MV-4-11 (cell line): ENCODE measurements around the gene MND1.

Source experiments
- DNase-seq: peaks from one replicate; lab custom pipeline; 2025; lab: John Stamatoyannopoulos, UW

MND1 gene

GRCh38 chr4:153346563-153346962, 2.1 kb downstream of the MND1 start:
- no peak for DNase-seq

DNA sequence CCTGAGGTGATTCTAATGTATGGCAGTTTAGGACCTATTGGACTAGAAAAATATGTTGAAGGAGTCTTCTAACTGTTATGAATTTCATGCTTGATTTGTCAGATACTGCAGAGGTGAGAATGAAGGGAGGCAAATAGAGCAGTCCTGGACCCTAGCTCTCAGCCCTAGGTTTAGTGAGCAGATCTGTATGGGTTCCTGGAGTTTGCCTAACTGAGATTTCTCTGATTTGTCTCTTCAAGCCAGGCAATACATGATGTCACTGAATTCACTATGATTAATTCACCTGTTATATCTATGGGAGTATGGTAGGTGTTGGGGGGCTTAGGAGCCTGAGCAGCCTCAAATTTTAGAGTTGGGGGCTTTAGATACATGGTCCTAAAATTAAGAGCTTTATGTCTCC, 2.6 kb downstream of the MND1 start:
- no peak for DNase-seq

- DNase-seq, result no peak
Measured at GRCh38 chr4:153348006-153348405, 3.5 kb downstream of the MND1 start.

DNA sequence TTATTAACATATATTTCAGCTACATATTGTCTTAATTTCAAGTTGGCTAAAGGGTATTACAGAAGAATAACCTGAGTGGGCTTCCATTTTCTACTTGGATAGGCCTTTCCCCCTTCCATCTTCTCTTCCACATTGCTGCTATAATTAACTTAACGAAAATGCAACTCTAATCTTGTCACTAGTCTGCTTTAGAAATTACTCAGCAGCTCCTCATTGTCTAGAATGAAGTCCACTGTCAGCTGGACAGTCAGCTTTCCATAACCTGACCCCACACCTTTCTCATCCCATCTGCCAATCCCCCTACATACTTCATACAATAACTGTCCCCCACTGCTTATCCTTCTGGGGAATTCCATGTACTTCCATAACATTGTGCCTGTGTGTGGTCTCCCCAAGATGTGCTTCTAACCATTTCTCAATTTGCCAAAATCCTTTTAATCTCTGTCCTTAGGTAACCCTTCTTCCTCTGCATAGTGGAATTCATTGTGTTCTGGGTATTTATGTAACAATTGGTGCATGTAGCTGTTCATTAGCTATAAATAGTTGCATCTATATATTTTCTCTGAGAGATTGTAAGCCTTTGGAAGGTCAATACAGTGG, 4.8 kb downstream of the MND1 start:
- no peak for DNase-seq

- DNase-seq, result no peak
Measured at GRCh38 chr4:153362184-153362583, 17.7 kb downstream of the MND1 start.

GRCh38 chr4:153364061-153364460, 19.6 kb downstream of the MND1 start:
- no peak for DNase-seq

- DNase-seq, result peak; percentile 23
Measured at GRCh38 chr4:153365003-153365402, 20.5 kb downstream of the MND1 start.

DNA sequence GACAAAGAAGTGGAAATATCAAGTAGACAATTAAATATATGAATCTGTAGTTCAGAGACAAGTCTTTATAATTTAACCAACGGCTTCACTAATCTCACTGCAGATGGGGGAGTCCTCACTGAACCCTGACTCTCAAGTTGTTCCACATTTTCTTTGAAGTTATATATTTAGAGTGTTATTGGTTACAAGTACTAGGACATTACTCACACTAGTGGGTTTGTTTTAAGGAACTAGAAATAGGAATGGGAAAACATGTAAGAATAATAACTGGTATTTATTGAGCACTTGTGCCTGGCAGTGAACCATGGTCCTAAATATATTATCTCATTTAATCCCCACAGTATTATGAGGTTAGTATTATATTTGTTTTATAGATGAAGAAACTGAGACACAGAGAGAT, 22.0 kb downstream of the MND1 start:
- peak; percentile 32 for DNase-seq

- DNase-seq, result no peak
Measured at GRCh38 chr4:153367092-153367491, 22.6 kb downstream of the MND1 start.

DNA sequence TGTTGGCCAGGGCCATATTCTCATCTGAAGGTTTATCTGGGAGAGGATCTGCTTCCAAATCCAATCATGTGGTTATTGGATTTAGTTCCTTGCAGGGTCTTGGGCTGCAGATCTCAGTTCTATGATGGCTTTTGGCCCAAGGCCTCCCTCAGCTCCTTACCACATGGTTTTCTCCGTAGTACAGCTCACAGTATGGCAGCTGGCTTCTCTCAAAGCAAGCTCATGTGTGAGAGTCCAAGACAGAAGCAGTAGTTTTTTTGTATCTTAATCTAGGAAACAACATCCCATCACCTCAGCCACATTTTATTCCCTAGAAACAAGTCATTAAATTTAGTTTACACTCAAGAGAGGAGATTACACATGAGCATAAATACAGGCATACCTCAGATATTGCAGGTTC, 24.5 kb downstream of the MND1 start:
- DNase-seq, result no peak

DNA sequence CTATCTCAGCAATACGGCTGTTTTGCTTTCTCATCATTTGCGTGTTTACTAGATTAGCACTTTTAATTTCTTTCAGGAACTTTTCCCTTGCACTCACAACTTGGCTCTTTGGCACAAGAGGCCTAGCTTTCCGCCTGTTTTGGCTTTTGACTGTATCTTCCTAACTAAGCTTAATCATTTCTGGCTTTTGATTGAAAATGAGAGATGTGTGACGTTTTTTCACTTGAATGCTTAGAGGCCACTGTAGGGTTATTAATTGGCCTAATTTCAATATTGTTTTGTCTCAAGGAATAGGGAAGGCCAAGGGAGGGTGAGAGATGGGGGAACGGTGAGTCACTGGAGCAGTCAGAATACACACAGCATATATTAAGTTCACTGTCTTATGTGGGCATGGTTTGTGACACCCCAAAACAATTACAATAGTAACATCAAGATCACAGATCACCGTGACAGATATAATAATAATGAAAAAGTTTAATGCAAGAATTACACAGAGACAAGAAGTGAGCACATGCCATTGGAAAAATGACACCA, 27.3 kb downstream of the MND1 start:
- DNase-seq, result no peak

GRCh38 chr4:153372967-153373562, 28.6 kb downstream of the MND1 start:
- DNase-seq, result no peak

- no peak for DNase-seq
Measured at GRCh38 chr4:153374442-153374841, 30.0 kb downstream of the MND1 start.

GRCh38 chr4:153375303-153375702, 30.8 kb downstream of the MND1 start:
- DNase-seq, result no peak

DNA sequence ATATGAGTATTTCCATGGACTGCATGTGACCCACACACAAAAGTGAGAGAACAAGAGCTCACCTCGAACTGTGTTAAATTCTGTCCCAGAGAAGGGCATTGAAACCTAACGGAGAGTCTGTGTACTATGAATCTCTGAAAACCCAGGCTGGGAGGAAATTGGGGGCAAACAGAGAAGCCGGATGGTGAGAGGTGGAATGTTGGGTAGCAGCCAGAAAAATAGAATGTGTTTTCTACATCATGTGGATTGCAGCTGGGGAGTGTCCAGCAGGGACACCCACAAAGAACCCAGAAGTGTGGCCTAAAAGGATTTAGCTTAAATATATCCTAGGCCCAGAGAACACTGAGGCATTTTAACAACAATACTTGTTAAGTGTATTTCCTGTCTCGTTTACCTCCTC, 38.6 kb downstream of the MND1 start:
- no peak for DNase-seq

GRCh38 chr4:153384160-153384559, 39.7 kb downstream of the MND1 start:
- no peak for DNase-seq

- no peak for DNase-seq
Measured at GRCh38 chr4:153385784-153386183, 41.3 kb downstream of the MND1 start.

- no peak for DNase-seq
Measured at GRCh38 chr4:153387981-153388380, 43.5 kb downstream of the MND1 start.

- DNase-seq, result no peak
Measured at GRCh38 chr4:153393397-153393796, 48.9 kb downstream of the MND1 start.

DNA sequence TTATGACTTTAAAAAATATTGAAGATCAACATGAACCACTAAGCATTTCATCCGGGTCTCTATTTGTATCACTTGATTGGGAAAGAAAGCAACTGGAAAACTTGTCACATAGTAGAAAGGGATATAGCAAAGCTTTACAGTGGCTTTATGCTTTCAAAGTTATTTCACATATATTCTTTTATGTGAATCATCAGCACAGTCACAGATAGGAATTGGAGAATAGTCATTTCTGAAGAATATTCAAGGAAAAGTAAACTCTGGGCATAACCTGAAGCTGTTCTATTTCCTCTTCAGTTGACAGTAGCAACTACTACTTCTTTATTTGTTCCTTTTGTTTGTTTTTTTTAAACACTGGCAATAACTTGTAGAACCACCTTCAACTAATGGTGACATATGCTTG, 50.5 kb downstream of the MND1 start:
- no peak for DNase-seq

DNA sequence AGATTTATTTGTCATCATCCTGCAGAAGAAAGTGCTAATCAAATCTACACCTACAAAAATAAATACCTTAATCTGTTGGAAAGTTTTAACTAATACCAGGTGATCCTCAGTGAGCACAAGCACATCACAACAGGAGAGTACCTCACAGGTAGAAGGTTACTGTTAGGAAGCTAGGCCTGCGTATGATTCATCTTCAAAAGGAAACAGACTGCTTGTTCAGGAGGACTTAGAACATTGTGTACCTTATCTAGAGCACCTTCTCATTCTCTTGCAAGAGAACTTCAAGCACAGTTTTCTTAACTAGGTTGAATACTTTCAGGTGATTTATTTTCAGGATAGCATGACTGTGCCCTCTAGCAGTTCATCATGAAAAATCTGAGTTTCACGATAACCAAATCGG, 54.2 kb downstream of the MND1 start:
- DNase-seq, result no peak

DNA sequence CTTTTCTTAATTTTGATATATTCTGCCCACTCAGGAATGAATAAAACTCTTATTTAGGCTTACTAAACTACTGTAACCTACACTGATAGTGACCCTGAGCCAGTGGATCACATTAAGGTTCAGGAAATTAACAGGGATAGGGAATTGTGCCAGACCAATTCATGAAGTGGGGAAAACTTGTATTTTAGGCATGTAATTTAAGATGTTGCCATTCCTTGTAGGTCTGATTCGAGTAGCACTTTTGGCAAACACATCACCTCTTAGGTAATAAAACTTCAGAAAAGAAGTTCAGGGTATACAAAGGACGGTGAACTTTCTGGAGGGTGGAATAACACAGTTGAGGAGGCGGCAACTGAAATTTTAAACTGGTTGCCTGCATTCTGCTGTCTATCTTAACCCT, 54.9 kb downstream of the MND1 start:
- DNase-seq, result no peak

- no peak for DNase-seq
Measured at GRCh38 chr4:153401501-153401900, 57.0 kb downstream of the MND1 start.

GRCh38 chr4:153402366-153402765, 57.9 kb downstream of the MND1 start:
- no peak for DNase-seq
